Measurements from ENCODE around the gene EPHA6.
"Not testable (repeated sequence)": the region's sequence is repeated elsewhere in the genome, so short reads cannot be mapped to it uniquely, and the experiment has no call there.

The EPHA6 gene

GRCh38 chr3:97021778-97022177, 207.4 kb downstream of the EPHA6 start:
- DNase-seq (ENCODE audit: low read depth in 2 of 2): no peak

GRCh38 chr3:97025612-97026011, 211.2 kb downstream of the EPHA6 start:
- not testable (repeated sequence) for DNase-seq (ENCODE audit: low read depth in 2 of 2)

GRCh38 chr3:97029972-97030371, 215.6 kb downstream of the EPHA6 start:
- no peak for DNase-seq (ENCODE audit: low read depth in 2 of 2)

GRCh38 chr3:97037294-97037943, 223.0 kb downstream of the EPHA6 start:
- no peak for DNase-seq (ENCODE audit: low read depth in 2 of 2)

GRCh38 chr3:97043411-97043810, 229.0 kb downstream of the EPHA6 start:
- no peak for DNase-seq (ENCODE audit: low read depth in 2 of 2)

- DNase-seq (ENCODE audit: low read depth in 2 of 2): no peak
Measured at GRCh38 chr3:97057365-97057764, 243.0 kb downstream of the EPHA6 start.

GRCh38 chr3:97059168-97059567, 244.8 kb downstream of the EPHA6 start:
- DNase-seq (ENCODE audit: low read depth in 2 of 2): no peak

GRCh38 chr3:97066531-97066930, 252.1 kb downstream of the EPHA6 start:
- no peak for DNase-seq (ENCODE audit: low read depth in 2 of 2)

- DNase-seq (ENCODE audit: low read depth in 2 of 2): no peak
Measured at GRCh38 chr3:97070302-97070701, 255.9 kb downstream of the EPHA6 start.

GRCh38 chr3:97074546-97074945, 260.2 kb downstream of the EPHA6 start:
- DNase-seq (ENCODE audit: low read depth in 2 of 2): no peak

GRCh38 chr3:97076673-97077072, 262.3 kb downstream of the EPHA6 start:
- DNase-seq (ENCODE audit: low read depth in 2 of 2): no peak

GRCh38 chr3:97089621-97090020, 275.2 kb downstream of the EPHA6 start:
- no peak for DNase-seq (ENCODE audit: low read depth in 2 of 2)

- DNase-seq (ENCODE audit: low read depth in 2 of 2): no peak
Measured at GRCh38 chr3:97102641-97103040, 288.2 kb downstream of the EPHA6 start.

- DNase-seq (ENCODE audit: low read depth in 2 of 2): no peak
Measured at GRCh38 chr3:97105989-97106651, 291.7 kb downstream of the EPHA6 start.

GRCh38 chr3:97106652-97106989, 292.2 kb downstream of the EPHA6 start:
- DNase-seq (ENCODE audit: low read depth in 2 of 2): no peak

- no peak for DNase-seq (ENCODE audit: low read depth in 2 of 2)
Measured at GRCh38 chr3:97108136-97108535, 293.7 kb downstream of the EPHA6 start.

- DNase-seq (ENCODE audit: low read depth in 2 of 2): no peak
Measured at GRCh38 chr3:97111244-97111643, 296.9 kb downstream of the EPHA6 start.

- no peak for DNase-seq (ENCODE audit: low read depth in 2 of 2)
Measured at GRCh38 chr3:97121386-97121785, 307.0 kb downstream of the EPHA6 start.

- no peak for DNase-seq (ENCODE audit: low read depth in 2 of 2)
Measured at GRCh38 chr3:97125902-97126499, 311.6 kb downstream of the EPHA6 start.

GRCh38 chr3:97131476-97131875, 317.1 kb downstream of the EPHA6 start:
- no peak for DNase-seq (ENCODE audit: low read depth in 2 of 2)

GRCh38 chr3:97138914-97139541, 324.6 kb downstream of the EPHA6 start:
- DNase-seq (ENCODE audit: low read depth in 2 of 2): no peak

- no peak for DNase-seq (ENCODE audit: low read depth in 2 of 2)
Measured at GRCh38 chr3:97148931-97149330, 334.5 kb downstream of the EPHA6 start.

GRCh38 chr3:97161169-97161568, 346.8 kb downstream of the EPHA6 start:
- DNase-seq (ENCODE audit: low read depth in 2 of 2): no peak

All from stimulated activated CD4-positive, alpha-beta T cell treated with anti-CD3 and anti-CD28 coated beads, Interleukin-1b, Interleukin-23, amount 100 ng/mL, for 1 hour (primary cell).